ENCODE results near the gene CHKA. TPM values are rescaled to one million over a fixed set of nuclear protein-coding genes. Genes with fewer than 3 reads are reported as not detected.

Gene CHKA
- total and polyA plus RNA-seq, 8 donors, result 20.9 to 227 (median 101) TPM

DNA sequence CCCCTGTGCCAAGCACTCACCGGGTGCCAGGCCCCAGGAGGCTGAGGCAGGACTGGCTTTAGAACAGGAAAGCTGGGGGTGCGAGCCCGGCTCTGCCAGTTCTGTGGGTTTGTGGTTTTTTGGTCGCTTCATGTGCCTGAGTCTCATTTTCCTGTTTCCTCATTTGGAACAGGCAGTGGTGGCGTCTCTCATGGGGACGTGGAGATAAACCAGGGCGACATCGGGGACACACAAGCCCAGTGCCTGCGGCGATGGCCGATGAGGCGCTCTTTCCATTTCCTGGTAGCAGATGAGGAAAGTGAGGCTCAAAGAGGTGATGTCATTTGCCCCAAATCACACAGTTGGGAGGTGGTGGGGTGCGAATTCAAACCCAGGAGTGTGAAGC, 20.8 kb upstream of the CHKA start:
- WGBS, 5 donors, result 22 to 60% (median 40%) methylated on average over 13 of the region's 13 CpGs
- no peaks in the 10 kb centered on the region for H3K36me3 ChIP-seq
- DNase-seq, result peak in 1 of 2 donors; percentile 85
- peak overlapping the region; percentile 69 to 92 (median 80) for H3K27ac ChIP-seq
- no peaks in the 10 kb centered on the region for H3K27me3 ChIP-seq
- intact Hi-C loops (cut with DNase I; ENCODE audit: low total_unique reads), result no loop called here
- H3K4me1 ChIP-seq, result peaks cover 49 to 79% (median 67%) of the 10 kb centered on the region in 4 donors
- TF ChIP-seq EP300 (IDR thresholded peaks at IDR 0.05) (no peak), POLR2A (IDR thresholded peaks at IDR 0.05) (no peak), POLR2AphosphoS5 (IDR thresholded peaks at IDR 0.05) (no peak)
- TF ChIP-seq, protein P1, sequence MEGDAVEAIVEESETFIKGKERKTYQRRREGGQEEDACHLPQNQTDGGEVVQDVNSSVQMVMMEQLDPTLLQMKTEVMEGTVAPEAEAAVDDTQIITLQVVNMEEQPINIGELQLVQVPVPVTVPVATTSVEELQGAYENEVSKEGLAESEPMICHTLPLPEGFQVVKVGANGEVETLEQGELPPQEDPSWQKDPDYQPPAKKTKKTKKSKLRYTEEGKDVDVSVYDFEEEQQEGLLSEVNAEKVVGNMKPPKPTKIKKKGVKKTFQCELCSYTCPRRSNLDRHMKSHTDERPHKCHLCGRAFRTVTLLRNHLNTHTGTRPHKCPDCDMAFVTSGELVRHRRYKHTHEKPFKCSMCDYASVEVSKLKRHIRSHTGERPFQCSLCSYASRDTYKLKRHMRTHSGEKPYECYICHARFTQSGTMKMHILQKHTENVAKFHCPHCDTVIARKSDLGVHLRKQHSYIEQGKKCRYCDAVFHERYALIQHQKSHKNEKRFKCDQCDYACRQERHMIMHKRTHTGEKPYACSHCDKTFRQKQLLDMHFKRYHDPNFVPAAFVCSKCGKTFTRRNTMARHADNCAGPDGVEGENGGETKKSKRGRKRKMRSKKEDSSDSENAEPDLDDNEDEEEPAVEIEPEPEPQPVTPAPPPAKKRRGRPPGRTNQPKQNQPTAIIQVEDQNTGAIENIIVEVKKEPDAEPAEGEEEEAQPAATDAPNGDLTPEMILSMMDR (IDR thresholded peaks at IDR 0.05), result no peak
- H3K4me3 ChIP-seq, result no peak overlapping the region
- no peaks in the 10 kb centered on the region for H3K9me3 ChIP-seq

DNA sequence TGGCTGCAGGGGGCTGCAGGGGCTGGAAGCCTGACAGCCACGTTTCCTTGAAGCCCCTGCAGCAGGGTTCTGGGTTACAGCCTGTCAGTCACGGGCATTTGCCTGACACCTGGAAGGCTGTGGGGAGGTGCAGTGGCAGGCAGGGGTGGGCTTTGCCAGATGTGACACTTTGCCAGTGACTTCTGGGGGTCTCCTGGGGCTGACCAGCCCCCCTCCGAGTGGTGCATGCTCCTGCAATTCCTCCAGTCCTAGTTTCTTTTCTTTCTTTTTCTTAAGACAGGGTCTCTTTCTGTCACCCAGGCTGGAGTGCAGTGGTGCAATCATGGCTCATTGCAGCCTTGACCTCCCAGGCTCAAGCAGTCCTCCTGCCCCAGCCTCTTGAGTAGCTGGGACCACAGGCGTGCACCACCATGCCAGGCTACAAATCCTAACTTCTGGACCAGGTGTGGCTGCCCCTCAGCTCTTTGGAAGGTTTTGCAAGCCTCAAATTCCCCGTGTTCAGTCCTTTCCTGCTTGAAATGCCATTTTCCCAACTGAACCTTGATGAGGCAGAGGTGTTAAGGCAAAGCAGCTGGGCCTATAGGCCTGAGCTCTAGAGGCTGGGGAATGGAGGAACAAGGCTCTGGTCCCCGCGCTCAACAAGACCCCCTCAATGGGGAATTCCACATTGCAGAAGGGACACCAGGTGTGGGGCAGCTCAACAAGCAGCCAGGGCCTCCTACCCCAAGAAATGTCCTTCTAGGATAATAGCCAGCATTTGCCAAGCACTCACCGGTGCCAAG, 20.2 kb upstream of the CHKA start:
- intact Hi-C loops (cut with DNase I; ENCODE audit: low total_unique reads), result no loop called here
- 49 to 62% (median 51%) methylated on average over 8 of the region's 8 CpGs for WGBS, 5 donors
- Histone ChIP-seq H3K9me3 (no peaks in the 10 kb centered on the region), H3K27ac (peak overlapping the region; percentile 69 to 92 (median 80)), H3K27me3 (no peaks in the 10 kb centered on the region), H3K4me3 (no peak overlapping the region), H3K4me1 (peaks cover 43 to 73% (median 62%) of the 10 kb centered on the region in 4 donors), H3K36me3 (no peaks in the 10 kb centered on the region)
- TF ChIP-seq, protein P1 (IDR thresholded peaks at IDR 0.05), result no peak
- TF ChIP-seq POLR2A (IDR thresholded peaks at IDR 0.05) (no peak), EP300 (IDR thresholded peaks at IDR 0.05) (no peak), POLR2AphosphoS5 (IDR thresholded peaks at IDR 0.05) (no peak)
- DNase-seq, result no peak

DNA sequence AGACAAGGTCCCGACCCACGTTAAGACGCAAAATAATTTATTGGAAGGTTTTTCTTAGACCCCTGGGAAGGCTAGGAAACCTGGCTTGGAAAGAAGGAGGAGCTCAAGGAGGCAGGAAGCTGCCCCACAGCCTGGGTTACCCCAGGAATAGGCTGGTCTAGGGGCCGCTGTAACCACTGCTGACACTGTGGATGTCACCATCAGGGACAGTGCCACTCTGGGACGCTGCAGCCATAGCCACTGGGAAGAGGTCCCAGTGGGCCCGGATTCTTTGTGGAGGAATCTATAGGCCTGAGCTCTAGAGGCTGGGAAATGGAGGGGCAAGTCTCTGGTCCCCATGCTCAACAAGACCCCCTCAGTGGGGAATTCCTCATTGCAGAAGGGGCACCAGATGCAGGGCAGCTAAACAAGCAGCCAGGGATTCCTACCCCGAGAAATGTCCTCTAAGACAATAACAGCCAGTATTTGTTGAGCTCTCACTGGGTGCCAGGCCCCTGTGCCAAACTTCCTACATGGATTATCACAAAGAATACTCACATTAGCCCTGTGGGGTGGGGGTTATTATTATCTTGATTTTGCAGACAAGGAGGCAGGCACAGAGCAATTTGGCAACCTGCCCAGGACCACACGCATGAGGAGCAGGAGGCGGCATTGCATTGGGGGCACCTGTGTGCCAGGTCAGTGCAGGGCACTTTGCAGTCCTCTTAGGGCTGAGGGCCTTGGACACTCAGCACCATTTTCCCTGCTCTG, 19.5 kb upstream of the CHKA start:
- TF ChIP-seq POLR2AphosphoS5 (IDR thresholded peaks at IDR 0.05) (no peak), POLR2A (IDR thresholded peaks at IDR 0.05) (no peak), EP300 (IDR thresholded peaks at IDR 0.05) (no peak)
- TF ChIP-seq, protein P1 (IDR thresholded peaks at IDR 0.05), result no peak
- Histone ChIP-seq H3K36me3 (no peaks in the 10 kb centered on the region), H3K27ac (peak overlapping the region; percentile 0 to 92 (median 80)), H3K9me3 (no peaks in the 10 kb centered on the region), H3K4me1 (peaks cover 35 to 66% (median 54%) of the 10 kb centered on the region in 4 donors), H3K4me3 (no peak overlapping the region), H3K27me3 (no peaks in the 10 kb centered on the region)
- peak; percentile 52 to 53 for DNase-seq
- WGBS, 5 donors, result 54 to 79% (median 67%) methylated on average over 7 to 9 of the region's 9 CpGs
- intact Hi-C loops (cut with DNase I; ENCODE audit: low total_unique reads), result no loop called here

DNA sequence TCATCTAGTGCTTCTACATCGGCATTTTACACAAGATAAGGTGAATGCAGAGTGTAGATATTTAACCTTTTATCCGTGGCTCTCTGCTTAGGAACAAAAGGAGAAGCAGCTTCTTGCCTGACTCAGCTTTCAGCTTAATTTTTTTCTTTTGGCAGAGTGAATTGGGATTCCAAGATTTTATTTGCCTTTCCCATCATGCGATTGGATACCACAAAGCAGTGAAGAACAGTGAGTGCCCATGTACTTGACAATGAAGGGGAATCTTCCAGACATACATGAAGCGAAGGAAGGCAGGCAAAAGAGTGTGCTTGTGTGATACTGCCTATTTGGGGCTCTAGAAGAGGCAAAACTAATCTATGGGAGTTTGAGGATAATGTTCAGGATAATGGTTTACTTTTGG, 17.0 kb upstream of the CHKA start:
- intact Hi-C loops (cut with DNase I; ENCODE audit: low total_unique reads), result no loop called here
- no peak for DNase-seq
- H3K4me3 ChIP-seq, result no peak overlapping the region
- H3K27ac ChIP-seq, result peak overlapping the region in 4 of 5 donors; percentile 2 to 46 (median 32)
- peaks cover 29 to 50% (median 49%) of the 10 kb centered on the region in 4 donors for H3K4me1 ChIP-seq
- TF ChIP-seq POLR2AphosphoS5 (IDR thresholded peaks at IDR 0.05), result no peak
- TF ChIP-seq POLR2A (IDR thresholded peaks at IDR 0.05), result no peak
- TF ChIP-seq EP300 (IDR thresholded peaks at IDR 0.05), result no peak
- TF ChIP-seq, protein P1 (IDR thresholded peaks at IDR 0.05), result no peak
- H3K27me3 ChIP-seq, result no peaks in the 10 kb centered on the region
- 34 to 48% (median 36%) methylated on average over 4 of the region's 4 CpGs for WGBS, 5 donors
- H3K36me3 ChIP-seq, result no peaks in the 10 kb centered on the region
- H3K9me3 ChIP-seq, result no peaks in the 10 kb centered on the region

All from stomach (tissue), 9 donors.